Ramos (cell line): ENCODE data around the gene LMTK2.

Source experiments
- in situ Hi-C: fragments of 300-500 bp; cut with MboI; formaldehyde crosslinking; loops from one replicate; pipeline ENCODE4 v1.14.3; 2022; ENCODE audit warnings: low sequenced_read_pairs; ENCODE audit not compliant: unreplicated experiment

LMTK2 gene

GRCh38 chr7:98134420-98135228 lies 28.0 kb downstream of the LMTK2 start:
- in situ Hi-C loops, result no loop called here

GRCh38 chr7:98135984-98136383 lies 29.3 kb downstream of the LMTK2 start:
- in situ Hi-C loops, result no loop called here

- in situ Hi-C loops, result no loop called here
These were observed 29.8 kb downstream of the LMTK2 start for GRCh38 chr7:98136423-98136822.

- in situ Hi-C loops, result no loop called here
These were observed 30.6 kb downstream of the LMTK2 start for GRCh38 chr7:98137134-98137825.

- in situ Hi-C loops, result no loop called here
These were observed 31.1 kb downstream of the LMTK2 start for GRCh38 chr7:98137826-98138151.

GRCh38 chr7:98138672-98139071 lies 32.0 kb downstream of the LMTK2 start:
- in situ Hi-C loops, result no loop called here

GRCh38 chr7:98142658-98143057 lies 36.0 kb downstream of the LMTK2 start:
- in situ Hi-C loops, result no loop called here

GRCh38 chr7:98148607-98149006 lies 41.9 kb downstream of the LMTK2 start:
- in situ Hi-C loops, result no loop called here

- in situ Hi-C loops, result no loop called here
These were observed 42.5 kb downstream of the LMTK2 start for GRCh38 chr7:98149116-98149692.

- in situ Hi-C loops, result no loop called here
These were observed 45.2 kb downstream of the LMTK2 start for GRCh38 chr7:98151884-98152283.

GRCh38 chr7:98156700-98157099 lies 50.0 kb downstream of the LMTK2 start:
- in situ Hi-C loops, result no loop called here

- in situ Hi-C loops, result no loop called here
These were observed 51.1 kb downstream of the LMTK2 start for GRCh38 chr7:98157761-98158160.

GRCh38 chr7:98162758-98163157 lies 56.1 kb downstream of the LMTK2 start:
- in situ Hi-C loops, result no loop called here

- in situ Hi-C loops, result no loop called here
These were observed 56.6 kb downstream of the LMTK2 start for GRCh38 chr7:98163269-98163668.

- in situ Hi-C loops, result no loop called here
These were observed 57.2 kb downstream of the LMTK2 start for GRCh38 chr7:98163704-98164494.

GRCh38 chr7:98165827-98166667 lies 59.4 kb downstream of the LMTK2 start:
- in situ Hi-C loops, result no loop called here

- in situ Hi-C loops, result no loop called here
These were observed 60.0 kb downstream of the LMTK2 start for GRCh38 chr7:98166668-98166970.

GRCh38 chr7:98167653-98168052 lies 61.0 kb downstream of the LMTK2 start:
- in situ Hi-C loops, result no loop called here

- in situ Hi-C loops, result no loop called here
These were observed 61.7 kb downstream of the LMTK2 start for GRCh38 chr7:98168181-98168903.
